Gastroesophageal sphincter (tissue), 4 donors: ENCODE measurements around the gene HIGD1A. TPM values are rescaled to one million over a fixed set of nuclear protein-coding genes. Genes with fewer than 3 reads are reported as not detected.

Experiments used
- ATAC-seq: fragments of 150-250 bp; one replicate; pipeline ENCODE4 v1.9.1; 2016; ENCODE audit warnings: mild to moderate bottlenecking, moderate library complexity
- H3K27ac ChIP-seq, 4 donors: fragments of 200-600 bp; sonication (generic) in 3 of 4; 1 replicate in 3 of 4; 2 replicates in 1 of 4; pipeline ENCODE4 v1.5.1; 2016 to 2019
- H3K27me3 ChIP-seq: fragments of 200-600 bp; sonication (generic); one replicate; pipeline ENCODE4 v1.5.1; 2019
- H3K36me3 ChIP-seq, 2 donors: fragments of 200-600 bp; sonication (generic); one replicate each; pipeline ENCODE4 v1.5.1; 2019; ENCODE audit warnings: control low read depth in 1 of 2
- H3K4me1 ChIP-seq, 3 donors: fragments of 200-600 bp; sonication (generic); 1 replicate in 2 of 3; 2 replicates in 1 of 3; pipeline ENCODE4 v1.5.1; 2016 to 2019; ENCODE audit warnings: control low read depth in 2 of 3
- H3K4me3 ChIP-seq, 2 donors: fragments of 200-600 bp; sonication (generic); one replicate each; pipeline ENCODE4 v1.5.1; 2019; ENCODE audit warnings: mild to moderate bottlenecking in 1 of 2, moderate library complexity in 1 of 2
- H3K9me3 ChIP-seq, 3 donors: fragments of 200-600 bp; sonication (generic); one replicate each; pipeline ENCODE4 v1.5.1; 2017 to 2019; ENCODE audit warnings: control low read depth in 2 of 3
- CTCF ChIP-seq, 4 experiments: fragments of 200-600 bp in 2 of 4; fragments of 450-650 bp in 2 of 4; sonication (generic) in 1 of 4; IDR thresholded peaks; one replicate each; pipeline ENCODE4 v1.5.1; 2017 to 2019; ENCODE audit warnings: antibody characterized with exemption in 4 of 4, mild to moderate bottlenecking in 2 of 4, moderate library complexity in 2 of 4
- EP300 ChIP-seq: sonication (generic); formaldehyde crosslinking; IDR thresholded peaks from one replicate; pipeline ENCODE4 v1.6.1; 2017; ENCODE audit warnings: antibody characterized with exemption, mild to moderate bottlenecking
- POLR2A ChIP-seq, 2 donors: fragments of 450-650 bp; IDR thresholded peaks; one replicate each; pipeline ENCODE4 v1.6.1; 2017; ENCODE audit warnings: antibody characterized with exemption in 2 of 2, mild to moderate bottlenecking in 2 of 2, moderate library complexity in 1 of 2
- POLR2AphosphoS5 ChIP-seq: sonication (generic); formaldehyde crosslinking; IDR thresholded peaks from one replicate; pipeline ENCODE4 v1.6.1; 2017; ENCODE audit warnings: antibody characterized with exemption
- WGBS, 2 donors: methylation state at CpG; one replicate each; pipeline ENCODE4 v1.1.5; 2018; ENCODE audit warnings: low coverage in 1 of 2; 5-methylcytosine and 5-hydroxymethylcytosine counted together
- total RNA-seq, 4 donors: library from RNA; depleted of rRNA; stranded (reverse); fragments of >200 nt; gene quantifications; one replicate each; pipeline ENCODE4 v1.1.0, GENCODE V29; 2016

The HIGD1A gene
- total RNA-seq, 4 donors from 2014 or later: 173 to 657 (median 393) TPM

GRCh38 chr3:42749025-42749752 lies 55.1 kb downstream of the HIGD1A start:
- ATAC-seq: no peak
- no peak for TF ChIP-seq POLR2A (IDR thresholded peaks at IDR 0.05)
- TF ChIP-seq POLR2AphosphoS5: no peak
- no peak for TF ChIP-seq EP300
- TF ChIP-seq CTCF (IDR thresholded peaks at IDR 0.05): no peak
- H3K27me3 ChIP-seq: no peaks in the 10 kb centered on the region
- peaks cover 16 to 66% (median 17%) of the 10 kb centered on the region in 3 donors for H3K4me1 ChIP-seq
- WGBS, 2 donors: 72% methylated on average over 3 of the region's 10 CpGs; no CpG with 5 or more reads in 1 of the 2 donors
- peak overlapping the region in 3 of 4 donors; percentile 48 to 83 (median 81) for H3K27ac ChIP-seq
- no peaks in the 10 kb centered on the region for H3K9me3 ChIP-seq
- H3K36me3 ChIP-seq: peaks cover 0 to 5% of the 10 kb centered on the region in 2 donors
- no peak overlapping the region for H3K4me3 ChIP-seq

GRCh38 chr3:42747581-42747980 lies 56.7 kb downstream of the HIGD1A start:
- no peak for ATAC-seq
- Histone ChIP-seq H3K9me3 (no peaks in the 10 kb centered on the region), H3K36me3 (no peaks in the 10 kb centered on the region), H3K27me3 (no peaks in the 10 kb centered on the region), H3K4me3 (no peak overlapping the region), H3K4me1 (peaks cover 16 to 71% (median 17%) of the 10 kb centered on the region in 3 donors), H3K27ac (peak overlapping the region in 3 of 4 donors; percentile 81 to 83 (median 82))
- TF ChIP-seq CTCF (IDR thresholded peaks at IDR 0.05): no peak
- TF ChIP-seq POLR2AphosphoS5: no peak
- no peak for TF ChIP-seq EP300
- TF ChIP-seq POLR2A (IDR thresholded peaks at IDR 0.05): no peak
- 53% methylated on average over 5 of the region's 6 CpGs; no CpG with 5 or more reads in 1 of the 2 donors for WGBS, 2 donors

- no peaks in the 10 kb centered on the region for H3K27me3 ChIP-seq
- H3K9me3 ChIP-seq: no peaks in the 10 kb centered on the region
- peaks cover 16 to 71% (median 17%) of the 10 kb centered on the region in 3 donors for H3K4me1 ChIP-seq
- no peak for TF ChIP-seq CTCF (IDR thresholded peaks at IDR 0.05)
- TF ChIP-seq POLR2AphosphoS5: peak; percentile 72
- peak overlapping the region; percentile 71 to 83 (median 82) for H3K27ac ChIP-seq
- H3K4me3 ChIP-seq: no peak overlapping the region
- ATAC-seq: peak; percentile 45
- no peaks in the 10 kb centered on the region for H3K36me3 ChIP-seq
- 35 to 70% methylated on average over 2 to 7 of the region's 11 CpGs for WGBS, 2 donors
Measured at GRCh38 chr3:42746455-42747450, 57.5 kb downstream of the HIGD1A start.

GRCh38 chr3:42745776-42746454 lies 58.4 kb downstream of the HIGD1A start:
- Histone ChIP-seq H3K4me1 (peaks cover 16 to 66% (median 17%) of the 10 kb centered on the region in 3 donors), H3K4me3 (no peak overlapping the region), H3K36me3 (no peaks in the 10 kb centered on the region), H3K27me3 (no peaks in the 10 kb centered on the region), H3K9me3 (no peaks in the 10 kb centered on the region), H3K27ac (peak overlapping the region; percentile 71 to 83 (median 82))
- no peak for ATAC-seq
- TF ChIP-seq CTCF (IDR thresholded peaks at IDR 0.05) (no peak), POLR2AphosphoS5 (peak; percentile 53)
- WGBS, 2 donors: 40 to 50% methylated on average over 1 to 2 of the region's 8 CpGs
